Liver (tissue), 9 donors: ENCODE measurements around the gene UPF1. TPM values are rescaled to one million over a fixed set of nuclear protein-coding genes. Genes with fewer than 3 reads are reported as not detected.

ENCODE experiments used
- DNase-seq: peaks from one replicate; pipeline ENCODE4 v3.0.0-alpha.2; 2017; ENCODE audit warnings: low spot score
- H3K27ac ChIP-seq, 2 donors: one replicate each; pipeline ENCODE4 v1.7.0; 2013; ENCODE audit warnings: inconsistent platforms in 2 of 2, low read length in 2 of 2, control low read depth in 1 of 2, low read depth in 1 of 2, mild to moderate bottlenecking in 1 of 2
- H3K27me3 ChIP-seq, 4 donors: one replicate each; pipeline versions ENCODE4 v1.6.1 to v1.7.0; 2013; ENCODE audit warnings: low read length in 3 of 4, inconsistent platforms in 1 of 4, mild to moderate bottlenecking in 1 of 4, moderate library complexity in 1 of 4; ENCODE audit not compliant: control insufficient read depth in 4 of 4, insufficient read depth in 4 of 4
- H3K36me3 ChIP-seq, 4 donors: one replicate each; pipeline versions ENCODE4 v1.6.1 to v1.7.0; 2013; ENCODE audit warnings: low read length in 3 of 4, mild to moderate bottlenecking in 3 of 4, low read depth in 1 of 4, moderate library complexity in 1 of 4; ENCODE audit not compliant: control insufficient read depth in 4 of 4, insufficient read depth in 3 of 4
- H3K4me1 ChIP-seq, 4 donors: one replicate each; pipeline versions ENCODE4 v1.6.1 to v1.7.0; 2013; ENCODE audit warnings: low read length in 3 of 4, mild to moderate bottlenecking in 3 of 4, moderate library complexity in 1 of 4; ENCODE audit not compliant: control insufficient read depth in 4 of 4, insufficient read depth in 4 of 4
- H3K4me3 ChIP-seq, 3 donors: one replicate each; pipeline versions ENCODE4 v1.6.1 to v1.7.0; 2013; ENCODE audit warnings: low read length in 3 of 3, control low read depth in 1 of 3, low read depth in 1 of 3, mild to moderate bottlenecking in 1 of 3
- H3K9ac ChIP-seq, 2 donors: one replicate each; pipeline ENCODE4 v1.7.0; 2013; ENCODE audit warnings: low read length in 2 of 2, mild to moderate bottlenecking in 2 of 2, moderate library complexity in 2 of 2, control low read depth in 1 of 2, low read depth in 1 of 2
- H3K9me3 ChIP-seq, 4 donors: one replicate each; pipeline versions ENCODE4 v1.6.1 to v1.7.0; 2013; ENCODE audit warnings: low read length in 3 of 4; ENCODE audit not compliant: control insufficient read depth in 4 of 4
- FOXA1 ChIP-seq: IDR thresholded peaks from 2 replicates; pipeline ENCODE4 v1.6.1; 2016; ENCODE audit warnings: antibody characterized with exemption
- FOXA2 ChIP-seq: IDR thresholded peaks from 2 replicates; pipeline ENCODE4 v1.6.1; 2016; ENCODE audit warnings: antibody characterized with exemption
- GABPA ChIP-seq, 2 donors: IDR thresholded peaks in 1 of 2; conservative IDR thresholded peaks in 1 of 2; 2 replicates each; pipeline ENCODE4 v1.6.1; 2016; ENCODE audit warnings: antibody characterized with exemption in 2 of 2, mild to moderate bottlenecking in 1 of 2, moderate library complexity in 1 of 2
- HNF4A ChIP-seq, 2 donors: conservative IDR thresholded peaks; 2 replicates each; pipeline ENCODE4 v1.6.1; 2016; ENCODE audit warnings: antibody characterized with exemption in 2 of 2, mild to moderate bottlenecking in 2 of 2
- HNF4G ChIP-seq: IDR thresholded peaks from 2 replicates; pipeline ENCODE4 v1.6.1; 2016; ENCODE audit warnings: antibody characterized with exemption
- JUND ChIP-seq, 2 donors: IDR thresholded peaks; 2 replicates each; pipeline ENCODE4 v1.6.1; 2016; ENCODE audit warnings: antibody characterized with exemption in 2 of 2
- NR2F2 ChIP-seq: IDR thresholded peaks from 2 replicates; pipeline ENCODE4 v1.6.1; 2016; ENCODE audit warnings: antibody characterized with exemption
- RAD21 ChIP-seq, 2 donors: IDR thresholded peaks; 2 replicates each; pipeline ENCODE4 v1.6.1; 2016; ENCODE audit warnings: antibody characterized with exemption in 2 of 2, mild to moderate bottlenecking in 2 of 2
- RXRA ChIP-seq, 2 donors: IDR thresholded peaks; 2 replicates each; pipeline ENCODE4 v1.6.1; 2017 to 2018; ENCODE audit warnings: antibody characterized with exemption in 2 of 2, mild to moderate bottlenecking in 1 of 2
- SP1 ChIP-seq: IDR thresholded peaks from 2 replicates; pipeline ENCODE4 v1.6.1; 2018; ENCODE audit warnings: antibody characterized with exemption, mild to moderate bottlenecking
- TAF1 ChIP-seq: conservative IDR thresholded peaks from 2 replicates; pipeline ENCODE4 v1.6.1; 2016; ENCODE audit warnings: antibody characterized with exemption, mild to moderate bottlenecking
- WGBS: extraction: QIAGEN DNeasy Blood & Tissue Kit; methylation state at CpG from one replicate; pipeline ENCODE4 v1.1.7; 2013; 5-methylcytosine and 5-hydroxymethylcytosine counted together
- polyA plus RNA-seq, 2 donors: library from polyadenylated mRNA; stranded (reverse) in 1 of 2; unstranded in 1 of 2; fragments of 200-250 nt in 1 of 2; fragments of >200 nt in 1 of 2; fragmentation: Nextera tagmentation in 1 of 2; extraction: Ambion mirVana in 1 of 2; gene quantifications; one replicate each; pipeline versions ENCODE4 v1.2.1 to v1.2.3, GENCODE V29; 2013 to 2015
- total RNA-seq, 2 donors: library from RNA; depleted of rRNA; stranded (reverse); fragments of >200 nt; gene quantifications; one replicate each; pipeline ENCODE4 v1.2.3, GENCODE V29; 2014
- TF ChIP-seq, protein P1 (sequence below): fragments of 150-350 bp; IDR thresholded peaks from 2 replicates; pipeline ENCODE4 v1.5.1; 2017; ENCODE audit warnings: improper control_type of control experiment, low read depth, low read length; ENCODE audit not compliant: missing input control
- TF ChIP-seq, protein P2 (sequence below): IDR thresholded peaks from 2 replicates; pipeline ENCODE4 v1.6.1; 2016; ENCODE audit warnings: antibody characterized with exemption
- TF ChIP-seq, protein P3 (sequence below): IDR thresholded peaks from 2 replicates; pipeline ENCODE4 v1.6.1; 2016; ENCODE audit warnings: antibody characterized with exemption
- TF ChIP-seq, protein P4 (sequence below): IDR thresholded peaks from 2 replicates; pipeline ENCODE4 v1.6.1; 2016; ENCODE audit warnings: antibody characterized with exemption
- TF ChIP-seq, protein P5 (sequence below): IDR thresholded peaks from 2 replicates; pipeline ENCODE4 v1.6.1; 2016; ENCODE audit warnings: antibody characterized with exemption, mild to moderate bottlenecking
- donor health status: healthy.
- donor health status: healthy.
- donor health status: healthy.
- donor health status: healthy.
- donor health status: healthy.

The UPF1 gene
- total and polyA plus RNA-seq, 4 donors: 5.7 to 51.0 (median 35.2) TPM

DNA sequence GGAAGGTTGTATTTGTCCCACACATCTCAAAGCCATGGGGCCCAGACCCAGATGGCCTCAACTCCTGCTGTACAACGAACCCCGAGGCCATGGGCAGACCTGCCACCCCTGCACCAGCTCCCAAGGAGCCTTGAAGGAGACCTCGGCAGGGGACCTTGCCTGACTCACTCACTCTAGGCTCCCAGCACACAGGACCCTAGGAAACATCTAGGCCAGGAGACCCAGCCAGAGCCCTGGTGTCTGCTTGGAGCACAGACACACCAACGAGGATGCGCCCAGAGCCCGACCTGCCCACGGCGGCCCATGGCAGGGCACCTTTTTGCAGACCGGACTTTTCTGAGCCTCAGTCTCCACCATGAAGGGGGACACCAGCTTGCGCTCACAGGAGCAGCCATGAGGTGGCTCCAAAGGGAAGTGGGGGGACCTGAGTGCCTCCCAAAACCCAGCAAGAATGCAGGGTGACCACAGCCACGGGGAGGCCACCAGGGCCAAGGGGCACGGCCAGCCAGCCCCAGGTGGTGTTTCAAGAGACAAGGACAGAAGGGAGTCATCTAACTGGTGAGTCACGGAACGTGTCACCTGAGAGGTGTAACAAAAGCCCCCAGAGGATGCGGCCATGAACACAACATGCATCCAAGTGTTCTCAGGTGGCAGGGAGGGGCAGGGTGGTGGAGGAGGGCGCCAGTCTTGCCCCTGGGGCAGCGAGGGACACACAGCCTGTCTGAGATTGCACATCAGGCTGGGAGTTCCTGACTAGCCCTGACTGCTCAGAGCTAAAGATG, 69.1 kb downstream of the UPF1 start:
- TF ChIP-seq, protein P1, sequence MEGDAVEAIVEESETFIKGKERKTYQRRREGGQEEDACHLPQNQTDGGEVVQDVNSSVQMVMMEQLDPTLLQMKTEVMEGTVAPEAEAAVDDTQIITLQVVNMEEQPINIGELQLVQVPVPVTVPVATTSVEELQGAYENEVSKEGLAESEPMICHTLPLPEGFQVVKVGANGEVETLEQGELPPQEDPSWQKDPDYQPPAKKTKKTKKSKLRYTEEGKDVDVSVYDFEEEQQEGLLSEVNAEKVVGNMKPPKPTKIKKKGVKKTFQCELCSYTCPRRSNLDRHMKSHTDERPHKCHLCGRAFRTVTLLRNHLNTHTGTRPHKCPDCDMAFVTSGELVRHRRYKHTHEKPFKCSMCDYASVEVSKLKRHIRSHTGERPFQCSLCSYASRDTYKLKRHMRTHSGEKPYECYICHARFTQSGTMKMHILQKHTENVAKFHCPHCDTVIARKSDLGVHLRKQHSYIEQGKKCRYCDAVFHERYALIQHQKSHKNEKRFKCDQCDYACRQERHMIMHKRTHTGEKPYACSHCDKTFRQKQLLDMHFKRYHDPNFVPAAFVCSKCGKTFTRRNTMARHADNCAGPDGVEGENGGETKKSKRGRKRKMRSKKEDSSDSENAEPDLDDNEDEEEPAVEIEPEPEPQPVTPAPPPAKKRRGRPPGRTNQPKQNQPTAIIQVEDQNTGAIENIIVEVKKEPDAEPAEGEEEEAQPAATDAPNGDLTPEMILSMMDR: no peak
- TF ChIP-seq, protein P2, sequence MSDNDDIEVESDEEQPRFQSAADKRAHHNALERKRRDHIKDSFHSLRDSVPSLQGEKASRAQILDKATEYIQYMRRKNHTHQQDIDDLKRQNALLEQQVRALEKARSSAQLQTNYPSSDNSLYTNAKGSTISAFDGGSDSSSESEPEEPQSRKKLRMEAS: no peak
- TF ChIP-seq NR2F2: no peak
- TF ChIP-seq FOXA1: no peak
- TF ChIP-seq RXRA (IDR thresholded peaks at IDR 0.05): no peak
- TF ChIP-seq, protein P3, sequence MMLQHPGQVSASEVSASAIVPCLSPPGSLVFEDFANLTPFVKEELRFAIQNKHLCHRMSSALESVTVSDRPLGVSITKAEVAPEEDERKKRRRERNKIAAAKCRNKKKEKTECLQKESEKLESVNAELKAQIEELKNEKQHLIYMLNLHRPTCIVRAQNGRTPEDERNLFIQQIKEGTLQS: no peak
- TF ChIP-seq HNF4A (conservative IDR thresholded peaks at IDR 0.05): no peak
- TF ChIP-seq HNF4G: no peak
- no peak for TF ChIP-seq FOXA2
- TF ChIP-seq, protein P4, sequence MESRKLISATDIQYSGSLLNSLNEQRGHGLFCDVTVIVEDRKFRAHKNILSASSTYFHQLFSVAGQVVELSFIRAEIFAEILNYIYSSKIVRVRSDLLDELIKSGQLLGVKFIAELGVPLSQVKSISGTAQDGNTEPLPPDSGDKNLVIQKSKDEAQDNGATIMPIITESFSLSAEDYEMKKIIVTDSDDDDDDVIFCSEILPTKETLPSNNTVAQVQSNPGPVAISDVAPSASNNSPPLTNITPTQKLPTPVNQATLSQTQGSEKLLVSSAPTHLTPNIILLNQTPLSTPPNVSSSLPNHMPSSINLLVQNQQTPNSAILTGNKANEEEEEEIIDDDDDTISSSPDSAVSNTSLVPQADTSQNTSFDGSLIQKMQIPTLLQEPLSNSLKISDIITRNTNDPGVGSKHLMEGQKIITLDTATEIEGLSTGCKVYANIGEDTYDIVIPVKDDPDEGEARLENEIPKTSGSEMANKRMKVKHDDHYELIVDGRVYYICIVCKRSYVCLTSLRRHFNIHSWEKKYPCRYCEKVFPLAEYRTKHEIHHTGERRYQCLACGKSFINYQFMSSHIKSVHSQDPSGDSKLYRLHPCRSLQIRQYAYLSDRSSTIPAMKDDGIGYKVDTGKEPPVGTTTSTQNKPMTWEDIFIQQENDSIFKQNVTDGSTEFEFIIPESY: no peak
- TF ChIP-seq RAD21 (IDR thresholded peaks at IDR 0.05): no peak
- TF ChIP-seq TAF1: no peak
- TF ChIP-seq, protein P5, sequence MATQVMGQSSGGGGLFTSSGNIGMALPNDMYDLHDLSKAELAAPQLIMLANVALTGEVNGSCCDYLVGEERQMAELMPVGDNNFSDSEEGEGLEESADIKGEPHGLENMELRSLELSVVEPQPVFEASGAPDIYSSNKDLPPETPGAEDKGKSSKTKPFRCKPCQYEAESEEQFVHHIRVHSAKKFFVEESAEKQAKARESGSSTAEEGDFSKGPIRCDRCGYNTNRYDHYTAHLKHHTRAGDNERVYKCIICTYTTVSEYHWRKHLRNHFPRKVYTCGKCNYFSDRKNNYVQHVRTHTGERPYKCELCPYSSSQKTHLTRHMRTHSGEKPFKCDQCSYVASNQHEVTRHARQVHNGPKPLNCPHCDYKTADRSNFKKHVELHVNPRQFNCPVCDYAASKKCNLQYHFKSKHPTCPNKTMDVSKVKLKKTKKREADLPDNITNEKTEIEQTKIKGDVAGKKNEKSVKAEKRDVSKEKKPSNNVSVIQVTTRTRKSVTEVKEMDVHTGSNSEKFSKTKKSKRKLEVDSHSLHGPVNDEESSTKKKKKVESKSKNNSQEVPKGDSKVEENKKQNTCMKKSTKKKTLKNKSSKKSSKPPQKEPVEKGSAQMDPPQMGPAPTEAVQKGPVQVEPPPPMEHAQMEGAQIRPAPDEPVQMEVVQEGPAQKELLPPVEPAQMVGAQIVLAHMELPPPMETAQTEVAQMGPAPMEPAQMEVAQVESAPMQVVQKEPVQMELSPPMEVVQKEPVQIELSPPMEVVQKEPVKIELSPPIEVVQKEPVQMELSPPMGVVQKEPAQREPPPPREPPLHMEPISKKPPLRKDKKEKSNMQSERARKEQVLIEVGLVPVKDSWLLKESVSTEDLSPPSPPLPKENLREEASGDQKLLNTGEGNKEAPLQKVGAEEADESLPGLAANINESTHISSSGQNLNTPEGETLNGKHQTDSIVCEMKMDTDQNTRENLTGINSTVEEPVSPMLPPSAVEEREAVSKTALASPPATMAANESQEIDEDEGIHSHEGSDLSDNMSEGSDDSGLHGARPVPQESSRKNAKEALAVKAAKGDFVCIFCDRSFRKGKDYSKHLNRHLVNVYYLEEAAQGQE: no peak
- no peak for TF ChIP-seq JUND (IDR thresholded peaks at IDR 0.05)
- H3K4me1 ChIP-seq: peaks cover 0 to 9% (median 3%) of the 10 kb centered on the region in 4 donors
- H3K9me3 ChIP-seq: no peaks in the 10 kb centered on the region
- 95% methylated on average over 17 of the region's 17 CpGs for WGBS
- no peak overlapping the region for H3K27ac ChIP-seq
- H3K4me3 ChIP-seq: no peak overlapping the region
- no peaks in the 10 kb centered on the region for H3K27me3 ChIP-seq
- H3K36me3 ChIP-seq: peaks cover 0 to 53% (median 15%) of the 10 kb centered on the region in 4 donors
- no peak overlapping the region for H3K9ac ChIP-seq
- no peak for DNase-seq

DNA sequence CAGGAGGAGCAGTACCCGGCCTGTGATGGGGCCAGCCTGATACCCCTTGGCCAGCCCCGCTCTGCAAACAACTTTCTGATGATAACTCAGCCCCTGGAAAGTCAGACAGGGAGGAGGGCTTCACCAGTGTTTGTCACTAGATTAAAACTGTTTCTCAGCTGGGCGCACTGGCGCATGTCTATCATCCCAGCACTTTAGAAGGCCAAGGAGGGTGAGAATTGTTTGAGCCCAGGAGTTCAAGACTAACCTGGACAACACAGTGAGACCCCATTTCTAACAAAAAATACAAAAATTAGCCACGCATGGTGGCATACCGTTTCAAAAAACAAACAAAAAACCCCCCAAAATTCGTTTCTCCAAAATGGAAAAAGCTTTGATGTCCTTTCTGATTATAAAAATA, 69.7 kb downstream of the UPF1 start:
- Histone ChIP-seq H3K4me3 (no peak overlapping the region), H3K9me3 (no peaks in the 10 kb centered on the region), H3K4me1 (peaks cover 0 to 8% (median under 1%) of the 10 kb centered on the region in 4 donors), H3K27me3 (no peaks in the 10 kb centered on the region), H3K27ac (no peak overlapping the region), H3K9ac (no peak overlapping the region), H3K36me3 (peaks cover under 1 to 59% (median 15%) of the 10 kb centered on the region in 4 donors)
- no peak for DNase-seq
- 95% methylated on average over 7 of the region's 7 CpGs for WGBS
- no peak for TF ChIP-seq FOXA1
- TF ChIP-seq RXRA (IDR thresholded peaks at IDR 0.05): no peak
- TF ChIP-seq NR2F2: no peak
- no peak for TF ChIP-seq GABPA (IDR thresholded peaks at IDR 0.05 in 1 of 2, conservative IDR thresholded peaks at IDR 0.05 in 1 of 2)
- TF ChIP-seq SP1: no peak
- TF ChIP-seq, protein P4: no peak
- TF ChIP-seq RAD21 (IDR thresholded peaks at IDR 0.05): no peak
- TF ChIP-seq, protein P3: no peak
- TF ChIP-seq, protein P5: no peak
